ENCODE results near the gene HACD3.

- TF ChIP-seq ZBTB7A (IDR thresholded peaks at IDR 0.05; ENCODE audit: low read depth) (no peak), YY1 (IDR thresholded peaks at IDR 0.05; ENCODE audit: low read depth) (no peak), FOXM1 (IDR thresholded peaks at IDR 0.05; ENCODE audit: borderline replicate concordance, low read depth) (no peak), CREB1 (IDR thresholded peaks at IDR 0.05; ENCODE audit: low read depth) (no peak), EGR1 (IDR thresholded peaks at IDR 0.05) (no peak), TAF1 (IDR thresholded peaks at IDR 0.05; ENCODE audit: low read depth) (no peak), RAD21 (IDR thresholded peaks at IDR 0.05; ENCODE audit: low read depth) (no peak), EP300 (IDR thresholded peaks at IDR 0.05; ENCODE audit: borderline replicate concordance) (no peak), TCF12 (IDR thresholded peaks at IDR 0.05; ENCODE audit: low read depth) (no peak)
- TF ChIP-seq, protein P1, sequence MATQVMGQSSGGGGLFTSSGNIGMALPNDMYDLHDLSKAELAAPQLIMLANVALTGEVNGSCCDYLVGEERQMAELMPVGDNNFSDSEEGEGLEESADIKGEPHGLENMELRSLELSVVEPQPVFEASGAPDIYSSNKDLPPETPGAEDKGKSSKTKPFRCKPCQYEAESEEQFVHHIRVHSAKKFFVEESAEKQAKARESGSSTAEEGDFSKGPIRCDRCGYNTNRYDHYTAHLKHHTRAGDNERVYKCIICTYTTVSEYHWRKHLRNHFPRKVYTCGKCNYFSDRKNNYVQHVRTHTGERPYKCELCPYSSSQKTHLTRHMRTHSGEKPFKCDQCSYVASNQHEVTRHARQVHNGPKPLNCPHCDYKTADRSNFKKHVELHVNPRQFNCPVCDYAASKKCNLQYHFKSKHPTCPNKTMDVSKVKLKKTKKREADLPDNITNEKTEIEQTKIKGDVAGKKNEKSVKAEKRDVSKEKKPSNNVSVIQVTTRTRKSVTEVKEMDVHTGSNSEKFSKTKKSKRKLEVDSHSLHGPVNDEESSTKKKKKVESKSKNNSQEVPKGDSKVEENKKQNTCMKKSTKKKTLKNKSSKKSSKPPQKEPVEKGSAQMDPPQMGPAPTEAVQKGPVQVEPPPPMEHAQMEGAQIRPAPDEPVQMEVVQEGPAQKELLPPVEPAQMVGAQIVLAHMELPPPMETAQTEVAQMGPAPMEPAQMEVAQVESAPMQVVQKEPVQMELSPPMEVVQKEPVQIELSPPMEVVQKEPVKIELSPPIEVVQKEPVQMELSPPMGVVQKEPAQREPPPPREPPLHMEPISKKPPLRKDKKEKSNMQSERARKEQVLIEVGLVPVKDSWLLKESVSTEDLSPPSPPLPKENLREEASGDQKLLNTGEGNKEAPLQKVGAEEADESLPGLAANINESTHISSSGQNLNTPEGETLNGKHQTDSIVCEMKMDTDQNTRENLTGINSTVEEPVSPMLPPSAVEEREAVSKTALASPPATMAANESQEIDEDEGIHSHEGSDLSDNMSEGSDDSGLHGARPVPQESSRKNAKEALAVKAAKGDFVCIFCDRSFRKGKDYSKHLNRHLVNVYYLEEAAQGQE (IDR thresholded peaks at IDR 0.05; ENCODE audit: low read depth): no peak
Observed at GRCh38 chr15:65535192-65535591, 4.9 kb downstream of the HACD3 start.
